ENCODE measurements around the gene POU6F1.

Gene POU6F1

DNA sequence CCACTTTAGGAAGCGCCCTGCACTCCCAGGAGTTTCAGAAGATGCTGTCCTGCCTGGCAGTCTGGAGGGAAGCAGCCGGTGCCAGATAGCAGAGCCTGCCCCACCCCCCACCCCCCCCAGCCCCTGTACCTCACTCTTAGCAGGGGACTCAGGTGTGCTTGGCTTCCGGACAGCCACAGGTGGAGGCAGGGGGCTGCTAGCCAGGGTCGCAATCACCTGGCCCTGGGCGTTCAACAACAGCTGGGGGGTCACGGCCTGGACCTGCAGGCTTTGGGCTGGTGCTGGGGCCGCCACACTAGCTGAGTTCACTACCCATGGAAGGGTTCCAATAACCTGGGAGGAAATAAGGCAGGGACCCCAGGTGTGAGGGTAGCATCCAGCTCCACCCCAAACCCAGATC is 22.0 kb downstream of the POU6F1 start:
- no peak for DNase-seq

DNA sequence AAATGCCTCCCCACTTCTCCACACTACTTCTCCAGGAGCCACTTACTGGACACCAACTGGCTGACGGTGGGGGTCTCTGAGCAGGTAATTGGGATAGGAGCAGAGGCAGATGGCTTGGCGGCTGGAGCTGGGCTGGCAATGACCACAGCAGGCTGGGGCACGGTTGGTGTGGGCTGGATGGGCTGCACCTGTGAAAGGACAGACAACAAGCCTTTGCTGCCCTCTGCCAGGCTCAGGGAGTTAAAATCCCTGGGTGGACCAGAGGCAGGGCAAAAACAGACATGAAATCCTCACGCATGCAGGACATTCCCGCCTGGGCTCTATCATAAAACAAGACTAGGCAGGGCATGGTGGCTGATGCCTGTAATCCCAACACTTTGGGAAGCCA is 25.6 kb downstream of the POU6F1 start:
- DNase-seq = no peak

DNA sequence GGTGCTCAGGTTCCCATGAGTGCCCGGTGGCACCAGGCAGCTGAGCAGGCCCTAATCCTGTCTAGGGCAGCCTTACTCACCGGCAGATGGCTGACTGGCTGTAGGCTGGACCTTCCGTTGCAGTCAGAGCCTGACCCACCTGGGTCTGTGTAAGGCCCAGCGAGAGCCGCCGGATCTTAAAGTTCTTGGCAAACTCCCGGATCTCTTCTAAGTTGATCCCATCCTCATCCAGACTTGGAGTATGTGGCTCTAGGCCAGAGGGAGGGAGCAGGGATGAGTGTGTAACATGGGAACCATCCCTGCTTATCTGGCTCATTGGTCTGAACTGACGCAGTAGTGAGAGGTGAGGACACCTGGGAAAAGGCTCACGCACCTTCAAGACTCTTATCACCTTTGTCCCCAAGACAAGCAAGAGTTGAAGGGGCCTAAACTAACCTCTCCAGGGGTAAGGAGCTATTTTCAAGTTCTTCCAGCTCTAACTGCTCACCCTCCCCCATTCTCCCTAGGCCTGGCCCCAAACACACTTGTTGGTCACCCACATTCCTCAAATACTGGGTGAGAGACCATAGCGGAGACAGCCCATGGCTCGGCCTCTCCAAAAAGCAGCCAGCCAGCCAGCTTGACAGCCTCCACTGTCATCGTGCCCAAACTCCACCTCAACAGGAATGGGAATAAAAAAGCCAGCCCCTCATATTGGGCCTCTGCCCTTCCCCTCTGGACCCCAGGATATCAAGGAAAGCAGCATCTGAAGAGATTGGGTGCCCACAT is 26.2 kb downstream of the POU6F1 start:
- no peak for DNase-seq

GRCh38 chr12:51190820-51191219 is 27.0 kb downstream of the POU6F1 start:
- no peak for DNase-seq

DNA sequence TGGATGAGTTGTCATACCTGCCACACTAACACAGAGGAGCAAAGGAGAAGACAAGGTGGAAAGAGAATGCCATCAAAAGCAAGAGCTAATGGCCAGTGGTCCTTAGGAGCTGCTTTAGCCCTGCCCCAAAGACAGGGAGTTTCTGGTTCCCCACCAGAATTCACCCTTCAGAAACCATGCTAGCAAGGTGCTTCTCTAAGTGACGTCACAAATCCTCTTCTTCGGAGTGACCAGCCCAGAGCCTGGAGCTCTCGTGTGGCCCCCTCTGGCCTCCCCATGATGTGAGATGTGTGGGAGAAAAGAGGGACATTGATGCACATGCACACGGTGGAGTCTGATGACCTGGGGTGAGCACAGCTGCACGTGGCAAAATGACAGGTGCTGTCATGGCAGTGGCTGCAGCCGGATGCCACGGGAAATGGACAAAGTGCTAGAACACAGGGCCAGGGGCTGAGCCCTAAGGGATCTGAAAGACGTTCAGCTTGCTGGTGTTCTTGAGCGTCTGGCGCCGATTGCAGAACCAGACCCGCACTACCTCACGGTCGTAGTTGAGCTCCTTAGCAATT is 28.0 kb downstream of the POU6F1 start:
- no peak for DNase-seq

GRCh38 chr12:51188359-51189051 is 29.4 kb downstream of the POU6F1 start:
- DNase-seq = no peak

- no peak for DNase-seq
Measured at GRCh38 chr12:51187370-51187987, 30.4 kb downstream of the POU6F1 start.

GRCh38 chr12:51186465-51187085 is 31.3 kb downstream of the POU6F1 start:
- DNase-seq = no peak

DNA sequence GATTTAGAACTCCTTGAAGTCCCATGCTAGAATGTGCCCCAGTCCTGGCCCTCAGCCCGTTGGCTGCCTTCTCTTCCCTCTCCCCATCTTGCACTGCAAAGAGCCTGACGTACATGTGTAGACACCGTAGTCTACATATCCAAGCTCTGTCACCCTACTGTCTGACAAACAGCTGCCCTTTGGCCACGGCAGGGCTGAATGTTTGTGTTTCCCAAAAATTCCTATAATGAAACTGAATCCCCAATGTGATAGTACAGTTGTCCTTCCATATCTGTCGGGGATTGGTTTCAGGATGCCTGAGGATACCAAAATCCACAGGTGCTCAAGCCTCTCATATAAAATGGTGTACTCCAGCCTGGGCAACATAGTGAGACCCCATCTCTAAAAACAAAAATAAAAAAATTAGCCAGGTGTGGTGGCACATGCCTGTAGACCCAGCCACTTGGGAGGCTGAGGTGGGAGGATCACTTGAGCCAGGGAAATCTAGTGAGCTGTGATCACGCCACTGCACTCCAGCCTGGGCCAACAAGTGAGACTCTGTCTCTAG is 32.6 kb downstream of the POU6F1 start:
- no peak for DNase-seq

DNA sequence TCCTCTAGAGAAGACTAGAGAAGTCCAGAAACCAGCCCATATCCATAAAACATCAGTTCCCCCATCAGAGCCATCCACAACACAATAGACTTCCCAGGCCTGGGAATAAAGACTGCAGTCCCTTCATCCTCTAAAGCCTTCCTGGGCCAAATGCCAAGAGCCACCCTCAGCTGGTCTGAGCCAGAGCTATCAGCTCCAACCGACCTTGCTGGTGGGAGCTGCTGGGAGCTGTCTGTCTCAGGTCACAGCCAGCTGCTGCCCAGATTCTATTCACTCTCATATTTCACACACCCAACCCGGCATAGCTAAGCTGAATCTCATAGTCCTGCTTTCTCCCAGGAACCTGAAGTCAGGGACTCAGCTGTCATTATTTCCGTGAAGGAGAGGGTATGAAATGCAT is 34.0 kb downstream of the POU6F1 start:
- DNase-seq = peak; percentile 33

DNA sequence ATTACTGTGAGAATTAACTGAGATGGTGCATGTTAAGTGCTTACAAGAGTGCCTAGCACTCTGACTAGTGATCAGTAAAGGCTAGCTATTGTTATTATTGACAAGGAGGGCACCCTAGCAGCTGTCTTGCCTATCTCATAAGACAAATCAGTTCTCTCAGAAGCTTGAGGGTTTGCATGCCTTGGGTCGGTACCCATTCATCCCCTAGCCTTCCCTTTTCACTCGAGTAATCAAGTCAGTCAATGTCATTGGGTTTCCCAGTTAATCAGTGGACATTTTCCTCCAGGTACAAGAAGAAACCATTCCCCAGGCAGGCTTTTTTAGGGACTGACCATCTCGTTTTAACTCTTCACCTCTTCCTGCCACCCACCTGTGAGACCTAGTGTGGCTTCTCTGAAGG is 34.5 kb downstream of the POU6F1 start:
- no peak for DNase-seq

DNA sequence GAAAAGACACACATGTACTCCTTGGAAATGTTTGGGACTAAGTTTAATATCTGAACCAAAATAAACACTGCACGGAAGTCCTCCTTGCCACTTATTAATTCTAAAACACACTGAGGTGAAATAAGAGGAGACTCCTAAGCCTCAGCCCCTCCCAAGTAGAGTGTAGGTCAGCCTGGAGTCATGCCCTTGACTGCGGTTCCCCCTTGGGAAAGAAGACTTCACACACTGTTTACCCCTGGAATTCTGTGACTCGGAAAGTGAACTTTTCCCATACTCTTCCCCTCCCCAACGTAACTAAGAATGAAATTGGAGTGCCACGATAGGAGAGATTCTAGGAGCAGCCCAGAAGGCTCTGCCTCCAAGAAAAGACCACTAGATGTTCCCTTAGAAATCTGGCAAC is 36.3 kb downstream of the POU6F1 start:
- DNase-seq = no peak

- no peak for DNase-seq
Measured at GRCh38 chr12:51177897-51178296, 40.0 kb downstream of the POU6F1 start.

GRCh38 chr12:51174501-51174900 is 43.4 kb downstream of the POU6F1 start:
- no peak for DNase-seq

DNA sequence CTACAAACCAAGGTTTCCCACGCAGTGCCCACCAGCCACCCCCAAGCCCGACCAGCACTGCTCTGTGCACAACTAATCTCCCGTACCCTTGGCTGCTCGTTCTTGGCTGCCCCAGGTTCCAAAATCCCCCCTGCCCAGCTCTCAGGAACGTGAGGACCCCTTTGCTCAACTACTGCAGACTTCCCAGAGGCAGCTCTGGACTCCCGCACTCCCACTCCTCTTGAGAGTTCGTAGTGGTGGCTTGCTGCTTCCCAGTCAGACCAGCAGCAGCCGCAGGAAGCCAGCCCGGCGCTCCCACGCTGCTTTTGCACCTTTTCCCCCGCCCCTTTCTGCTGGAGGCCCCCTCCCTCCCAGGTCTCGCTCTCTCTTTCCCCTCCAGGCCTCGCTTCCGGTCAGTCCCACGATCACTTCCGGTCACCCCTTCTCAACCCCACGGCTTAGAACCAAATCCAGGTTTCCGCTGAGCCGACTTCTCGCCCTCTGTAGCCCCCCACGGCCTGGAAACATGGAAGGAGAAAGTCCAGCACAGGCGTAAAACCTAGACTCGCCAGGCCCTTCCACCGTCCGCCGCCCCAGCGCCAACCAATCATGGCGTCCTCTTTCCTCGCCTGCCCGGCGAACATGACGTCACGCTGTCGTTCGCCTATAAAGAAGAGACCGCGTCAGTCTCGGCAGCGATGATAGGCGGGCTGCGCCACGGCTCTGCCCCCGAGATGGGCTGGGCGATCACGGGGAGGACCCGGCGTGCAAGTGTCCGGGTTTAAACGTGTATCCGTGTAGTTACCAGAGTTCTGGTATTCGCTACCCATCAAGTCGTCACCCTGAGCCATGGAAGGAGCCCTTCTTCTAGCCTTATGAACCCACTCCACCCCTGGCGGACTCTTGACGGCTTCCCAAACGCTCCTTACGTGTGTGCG is 45.1 kb downstream of the POU6F1 start, which contains the start of gene TFCP2:
TFCP2 (minus strand) TSS at position 621 of the 917 bp plus-strand sequence. CDS start 713 bp downstream, outside the sequence.
- DNase-seq = peak; percentile 97

DNA sequence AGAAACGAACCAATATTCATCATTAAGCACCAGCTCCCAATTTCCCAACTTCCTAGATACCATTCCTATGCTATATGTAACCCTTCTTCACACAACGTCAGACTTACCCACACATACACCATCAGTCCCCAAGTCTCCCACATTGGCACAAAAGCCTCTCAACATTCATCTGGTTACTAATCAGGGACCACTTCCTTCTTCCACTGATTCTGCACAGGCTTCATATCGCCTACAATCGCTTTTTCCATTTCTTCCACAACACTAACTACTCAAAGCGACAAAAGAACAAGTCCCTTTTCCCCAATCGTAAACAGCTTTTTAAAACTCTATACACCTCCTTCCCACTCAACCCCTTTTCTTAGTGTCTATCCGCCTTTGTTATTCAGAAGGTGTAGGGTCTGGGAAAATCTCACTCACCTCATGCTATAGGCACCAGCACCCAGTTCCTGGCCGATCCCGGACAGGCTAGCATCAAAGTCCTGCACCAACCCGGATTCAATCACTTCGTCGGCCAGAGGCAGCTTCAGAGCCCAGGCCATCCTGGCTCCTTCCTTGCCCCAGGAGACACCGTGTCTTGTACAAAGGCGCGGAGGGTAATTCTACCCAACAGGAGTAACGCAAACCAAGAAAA is 45.9 kb downstream of the POU6F1 start:
- DNase-seq = peak; percentile 40

DNA sequence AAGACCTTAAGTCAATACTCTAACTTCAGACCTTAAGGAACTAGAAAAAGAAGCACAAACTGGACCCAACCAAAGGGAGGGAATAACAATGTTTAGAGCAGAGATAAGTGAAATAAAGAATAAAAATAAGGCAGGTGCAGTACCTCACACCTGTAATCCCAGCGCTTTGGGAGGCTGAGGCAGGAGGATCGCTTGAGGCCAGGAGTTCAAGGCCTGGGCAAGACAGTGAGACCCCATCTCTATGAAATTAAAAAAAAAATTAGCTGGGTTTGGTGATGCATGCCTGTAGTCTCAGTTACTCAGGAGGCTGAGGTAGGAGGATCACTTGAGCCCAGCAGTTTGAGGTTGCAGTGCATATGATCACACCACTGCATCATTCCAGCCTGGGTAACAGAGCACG is 54.1 kb downstream of the POU6F1 start:
- DNase-seq = no peak

- DNase-seq = no peak
Measured at GRCh38 chr12:51162217-51162616, 55.6 kb downstream of the POU6F1 start.

DNA sequence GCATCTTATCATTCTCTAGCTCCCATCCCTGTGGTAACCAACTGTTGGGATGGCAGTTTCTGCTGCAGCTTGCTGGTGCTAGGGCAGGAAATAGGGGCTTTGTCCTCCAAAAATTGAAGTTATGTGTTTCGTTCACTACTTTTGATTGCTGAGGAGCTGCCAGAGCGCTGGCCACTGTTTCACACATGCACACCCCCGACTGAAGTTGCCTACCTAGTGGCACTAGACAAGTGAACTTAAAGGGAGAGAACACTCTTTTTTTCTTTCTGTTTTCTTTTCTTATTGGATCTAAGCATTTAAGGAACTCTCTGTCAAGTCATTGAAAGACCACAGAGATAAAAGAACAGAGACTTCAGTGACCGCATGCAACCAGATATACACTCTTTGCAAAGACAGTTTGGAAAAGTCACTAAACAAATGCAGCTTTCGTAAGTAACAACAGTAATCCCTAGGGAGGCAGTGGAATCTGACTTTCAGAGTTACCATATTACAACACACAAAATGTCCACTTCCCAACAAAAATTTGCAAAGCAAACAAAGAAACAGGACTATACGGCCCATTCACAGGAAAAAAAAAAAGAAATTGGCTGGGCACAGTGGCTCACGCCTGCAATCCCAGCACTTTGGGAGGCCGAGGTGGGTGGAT is 56.9 kb downstream of the POU6F1 start:
- DNase-seq = no peak

DNA sequence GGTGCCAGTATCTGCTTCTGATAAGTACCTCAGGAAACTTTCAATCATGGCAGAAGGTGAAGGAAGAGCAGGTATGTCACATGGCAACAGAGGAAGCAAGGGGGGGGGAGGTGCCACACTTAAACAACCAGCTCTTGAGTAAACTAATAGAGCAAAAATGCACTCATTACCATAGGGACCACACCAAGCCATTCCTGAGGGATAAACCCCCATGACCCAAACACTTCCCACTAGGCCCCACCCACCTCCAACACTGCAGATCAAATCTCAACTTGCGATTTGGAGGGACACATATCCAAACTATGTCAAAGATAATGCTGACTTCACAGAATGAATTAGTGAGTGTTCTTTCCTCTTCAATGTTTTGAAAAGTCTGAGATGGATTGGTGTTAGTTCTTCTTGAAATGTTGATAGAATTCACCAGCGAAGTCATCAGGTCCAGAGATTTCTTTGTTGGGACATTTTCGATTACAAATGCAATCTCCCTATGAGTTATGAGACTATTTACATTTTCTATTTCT is 61.6 kb downstream of the POU6F1 start:
- DNase-seq = peak; percentile 7

All from EL (cell line).